ENCODE results near the gene FAM163B.

Gene FAM163B

GRCh38 chr9:133650026-133650425, 40.8 kb upstream of the FAM163B start:
- H3K4me3 ChIP-seq (ENCODE audit: low read length) = no peak overlapping the region
- no peak for TF ChIP-seq CTCF (conservative IDR thresholded peaks at IDR 0.05; ENCODE audit: low read length)
- DNase-seq (ENCODE audit: low read depth) = no peak

GRCh38 chr9:133649194-133649593, 40.0 kb upstream of the FAM163B start:
- DNase-seq (ENCODE audit: low read depth) = no peak
- no peak for TF ChIP-seq CTCF (conservative IDR thresholded peaks at IDR 0.05; ENCODE audit: low read length)
- no peak overlapping the region for H3K4me3 ChIP-seq (ENCODE audit: low read length)

- no peak for TF ChIP-seq CTCF (conservative IDR thresholded peaks at IDR 0.05; ENCODE audit: low read length)
- DNase-seq (ENCODE audit: low read depth) = no peak
- H3K4me3 ChIP-seq (ENCODE audit: low read length) = no peak overlapping the region
Measured at GRCh38 chr9:133647765-133648469, 38.7 kb upstream of the FAM163B start.

- H3K4me3 ChIP-seq (ENCODE audit: low read length) = no peak overlapping the region
- TF ChIP-seq CTCF (conservative IDR thresholded peaks at IDR 0.05; ENCODE audit: low read length) = no peak
- no peak for DNase-seq (ENCODE audit: low read depth)
Measured at GRCh38 chr9:133647148-133647547, 38.0 kb upstream of the FAM163B start.

- H3K4me3 ChIP-seq (ENCODE audit: low read length) = no peak overlapping the region
- DNase-seq (ENCODE audit: low read depth) = no peak
- TF ChIP-seq CTCF (conservative IDR thresholded peaks at IDR 0.05; ENCODE audit: low read length) = no peak
Measured at GRCh38 chr9:133645021-133645765, 36.0 kb upstream of the FAM163B start.

- H3K4me3 ChIP-seq (ENCODE audit: low read length) = no peak overlapping the region
- TF ChIP-seq CTCF (conservative IDR thresholded peaks at IDR 0.05; ENCODE audit: low read length) = no peak
- DNase-seq (ENCODE audit: low read depth) = no peak
Measured at GRCh38 chr9:133643978-133644760, 35.0 kb upstream of the FAM163B start.

Measured in AG10803 (cell line).